PC-9 (cell line): ENCODE data around the gene ANO7. TPM values are rescaled to one million over a fixed set of nuclear protein-coding genes. Genes with fewer than 3 reads are reported as not detected.

Experiments
- BruUV-seq: library from RNA; stranded (reverse); fragments of 400-500 nt; replicated peaks from 2 replicates; lab custom pipeline; 2021; lab: Mats Ljungman, UMichigan
- CTCF ChIA-PET: fragments of 300-600 bp; sonication (Branson Sonifier 250); formaldehyde crosslinking; loops from one replicate; lab custom pipeline; 2022; ENCODE audit warnings: antibody characterized with exemption; lab: Charles Lee
- POLR2A ChIA-PET: fragments of 300-600 bp; sonication (Branson Sonifier 250); formaldehyde crosslinking; loops from one replicate; lab custom pipeline; 2022; ENCODE audit warnings: antibody characterized with exemption; ENCODE audit not compliant: unreplicated experiment; lab: Charles Lee
- DNase-seq, 2 experiments: peaks; one replicate each; pipeline versions ENCODE4 v3.0.0 to v3.0.0-alpha.2; 2015 to 2022; ENCODE audit warnings: mixed read lengths in 1 of 2
- H2AFZ ChIP-seq: fragments of 200-600 bp; sonication (generic); 2 replicates; pipeline ENCODE4 v1.8.1; 2017; ENCODE audit warnings: antibody characterized with exemption
- H3F3A ChIP-seq: fragments of 200-600 bp; sonication (generic); 2 replicates; pipeline ENCODE4 v1.8.1; 2017; ENCODE audit warnings: antibody characterized with exemption, mild to moderate bottlenecking, low read depth; ENCODE audit not compliant: insufficient read depth
- H3K27ac ChIP-seq: fragments of 200-600 bp; sonication (generic); 2 replicates; pipeline ENCODE4 v1.6.1; 2016; ENCODE audit warnings: mixed run types
- H3K27me3 ChIP-seq: fragments of 200-600 bp; sonication (generic); 2 replicates; pipeline ENCODE4 v1.6.1; 2016; ENCODE audit warnings: low read depth, mixed run types; ENCODE audit not compliant: insufficient read depth
- H3K36me3 ChIP-seq: fragments of 200-600 bp; sonication (generic); 2 replicates; pipeline ENCODE4 v1.6.1; 2016; ENCODE audit warnings: low read depth, mixed run types
- H3K4me1 ChIP-seq: fragments of 200-600 bp; sonication (generic); replicated peaks from 2 replicates; pipeline ENCODE4 v1.6.1; 2016; ENCODE audit warnings: mixed run types; ENCODE audit not compliant: insufficient read depth
- H3K4me2 ChIP-seq: fragments of 200-600 bp; sonication (generic); 2 replicates; pipeline ENCODE4 v1.6.1; 2017; ENCODE audit warnings: mixed run types
- H3K4me3 ChIP-seq: fragments of 200-600 bp; sonication (generic); 2 replicates; pipeline ENCODE4 v1.6.1; 2016; ENCODE audit warnings: mixed run types
- H3K79me2 ChIP-seq: fragments of 200-600 bp; sonication (generic); 2 replicates; pipeline ENCODE4 v1.6.1; 2017; ENCODE audit warnings: low read depth, mixed run types
- H3K9me2 ChIP-seq: fragments of 200-600 bp; sonication (generic); 2 replicates; pipeline ENCODE4 v1.8.1; 2017; ENCODE audit warnings: mild to moderate bottlenecking; ENCODE audit not compliant: insufficient read depth
- H3K9me3 ChIP-seq: fragments of 200-600 bp; sonication (generic); 2 replicates; pipeline ENCODE4 v1.8.1; 2016; ENCODE audit warnings: low read depth; ENCODE audit not compliant: insufficient read depth
- H4K20me1 ChIP-seq: fragments of 200-600 bp; sonication (generic); 2 replicates; pipeline ENCODE4 v1.8.1; 2017; ENCODE audit not compliant: insufficient read depth
- EZH2 ChIP-seq: fragments of 200-600 bp; sonication (generic); IDR thresholded peaks from 2 replicates; pipeline ENCODE4 v1.8.0; 2017; ENCODE audit warnings: antibody characterized with exemption, low read depth
- intact Hi-C: fragments of 100-400 bp; cut with micrococcal nuclease; formaldehyde crosslinking; loops from one replicate; pipeline ENCODE4 v1.10.0; 2022; ENCODE audit not compliant: unreplicated experiment
- total RNA-seq: library from RNA; stranded (reverse); gene quantifications from 2 replicates; pipeline ENCODE4 v1.2.3, GENCODE V29; 2021
- TF ChIP-seq, protein P1 (sequence below): fragments of 200-600 bp; sonication (generic); conservative IDR thresholded peaks from 2 replicates; pipeline ENCODE4 v1.6.1; 2017; ENCODE audit warnings: mixed run types, antibody characterized with exemption, mild to moderate bottlenecking, moderate library complexity

ANO7 gene
- total RNA-seq, 1 experiment from 2014 or later, result 6.5 TPM

DNA sequence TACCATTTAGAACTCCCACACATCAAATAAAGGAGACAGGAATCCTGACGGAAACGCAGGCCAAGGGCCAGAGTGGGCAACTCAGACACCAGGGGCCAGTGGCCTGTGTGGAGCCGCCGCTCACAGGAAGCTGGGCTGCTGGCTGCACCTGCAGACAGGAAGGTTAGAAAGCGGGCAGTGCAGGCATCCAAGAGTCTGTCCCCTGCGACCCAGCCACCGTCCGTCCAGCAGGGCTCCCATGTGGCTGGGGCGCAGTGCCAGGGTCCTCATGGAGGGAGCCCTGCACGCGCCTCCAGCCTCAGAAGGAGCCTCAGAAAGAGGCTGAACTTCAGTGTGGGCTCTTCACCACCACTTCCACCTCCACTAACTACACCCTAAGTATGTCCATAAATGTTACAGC is 2.5 kb upstream of the ANO7 start:
- no peak overlapping the region for H2AFZ ChIP-seq
- no peak overlapping the region for H3K4me2 ChIP-seq
- BruUV-seq, result no TSS peak
- no peaks in the 10 kb centered on the region for H3K9me3 ChIP-seq
- H3K27ac ChIP-seq, result no peak overlapping the region
- no peaks in the 10 kb centered on the region for H4K20me1 ChIP-seq
- intact Hi-C loops, result no loop called here
- no peak for TF ChIP-seq EZH2
- TF ChIP-seq, protein P1, sequence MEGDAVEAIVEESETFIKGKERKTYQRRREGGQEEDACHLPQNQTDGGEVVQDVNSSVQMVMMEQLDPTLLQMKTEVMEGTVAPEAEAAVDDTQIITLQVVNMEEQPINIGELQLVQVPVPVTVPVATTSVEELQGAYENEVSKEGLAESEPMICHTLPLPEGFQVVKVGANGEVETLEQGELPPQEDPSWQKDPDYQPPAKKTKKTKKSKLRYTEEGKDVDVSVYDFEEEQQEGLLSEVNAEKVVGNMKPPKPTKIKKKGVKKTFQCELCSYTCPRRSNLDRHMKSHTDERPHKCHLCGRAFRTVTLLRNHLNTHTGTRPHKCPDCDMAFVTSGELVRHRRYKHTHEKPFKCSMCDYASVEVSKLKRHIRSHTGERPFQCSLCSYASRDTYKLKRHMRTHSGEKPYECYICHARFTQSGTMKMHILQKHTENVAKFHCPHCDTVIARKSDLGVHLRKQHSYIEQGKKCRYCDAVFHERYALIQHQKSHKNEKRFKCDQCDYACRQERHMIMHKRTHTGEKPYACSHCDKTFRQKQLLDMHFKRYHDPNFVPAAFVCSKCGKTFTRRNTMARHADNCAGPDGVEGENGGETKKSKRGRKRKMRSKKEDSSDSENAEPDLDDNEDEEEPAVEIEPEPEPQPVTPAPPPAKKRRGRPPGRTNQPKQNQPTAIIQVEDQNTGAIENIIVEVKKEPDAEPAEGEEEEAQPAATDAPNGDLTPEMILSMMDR, result no peak
- POLR2A ChIA-PET, result no interaction called here
- H3K4me3 ChIP-seq, result no peak overlapping the region
- CTCF ChIA-PET, result no interaction called here
- H3K27me3 ChIP-seq, result peaks cover 30% of the 10 kb centered on the region
- peaks cover 4% of the 10 kb centered on the region; the same call in 1 of the 2 replicates for H3F3A ChIP-seq
- H3K79me2 ChIP-seq, result no peaks in the 10 kb centered on the region
- 0 out of 2 replicates have a peak, but pooled peaks cover 3% of the 10 kb centered on the region for H3K36me3 ChIP-seq
- H3K9me2 ChIP-seq, result no peaks in the 10 kb centered on the region
- DNase-seq, result no peak
- H3K4me1 ChIP-seq, result no peaks in the 10 kb centered on the region

DNA sequence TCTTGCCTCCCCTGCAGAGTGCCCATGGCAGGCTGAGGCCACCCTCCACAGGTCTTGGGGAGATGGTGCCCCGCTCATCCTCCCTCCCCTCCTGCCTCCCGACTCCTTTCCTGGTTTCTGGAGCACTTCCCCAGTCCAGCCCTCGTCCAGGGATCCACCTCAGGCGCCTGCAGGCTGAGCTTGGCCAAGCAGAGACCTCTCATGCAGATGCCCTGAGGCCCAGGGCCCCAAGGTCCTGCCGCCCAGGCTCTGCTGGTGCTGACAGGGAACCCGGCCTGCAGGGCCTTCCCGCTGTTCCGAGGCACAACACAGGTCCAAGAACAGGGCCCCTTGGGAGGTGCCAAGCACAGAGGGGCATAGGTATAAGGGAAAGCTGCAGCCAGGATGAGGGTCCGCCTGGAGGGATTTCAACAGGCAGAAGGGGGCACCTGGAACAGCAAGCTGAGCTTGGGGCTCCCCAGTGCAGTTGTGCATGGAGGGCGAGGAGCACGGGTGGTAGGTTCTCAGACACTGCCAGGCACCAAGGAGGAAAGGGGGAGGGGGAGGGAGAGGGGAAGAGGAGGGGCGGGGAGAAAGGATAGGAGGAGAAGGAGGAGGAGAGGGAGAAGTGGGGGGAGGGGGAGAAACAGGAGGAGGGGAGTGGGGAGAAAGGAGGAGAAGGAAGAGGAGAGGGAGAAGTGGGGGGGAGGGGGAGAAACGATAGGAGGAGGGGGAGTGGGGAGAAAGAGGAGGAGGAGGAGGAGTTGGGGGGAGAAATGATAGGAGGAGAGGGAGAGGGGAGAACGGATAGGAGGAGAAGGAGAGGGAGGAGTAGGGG is 1.2 kb upstream of the ANO7 start:
- intact Hi-C loops, result no loop called here
- no peaks in the 10 kb centered on the region for H3K9me2 ChIP-seq
- no peak overlapping the region for H2AFZ ChIP-seq
- no peaks in the 10 kb centered on the region for H3K9me3 ChIP-seq
- peak in 1 of 2 experiments; percentile 33 for DNase-seq
- no peaks in the 10 kb centered on the region for H3K4me1 ChIP-seq
- no peaks in the 10 kb centered on the region for H3K79me2 ChIP-seq
- CTCF ChIA-PET, result no interaction called here
- no peaks in the 10 kb centered on the region for H4K20me1 ChIP-seq
- POLR2A ChIA-PET, result no interaction called here
- H3F3A ChIP-seq, result peaks cover 4% of the 10 kb centered on the region; the same call in 1 of the 2 replicates
- H3K27ac ChIP-seq, result no peak overlapping the region
- no peak for TF ChIP-seq EZH2
- TF ChIP-seq, protein P1, result no peak
- peaks cover 37% of the 10 kb centered on the region for H3K27me3 ChIP-seq
- BruUV-seq, result no TSS peak
- H3K4me3 ChIP-seq, result no peak overlapping the region
- 0 out of 2 replicates have a peak, but pooled peaks cover 3% of the 10 kb centered on the region for H3K36me3 ChIP-seq
- no peak overlapping the region for H3K4me2 ChIP-seq

DNA sequence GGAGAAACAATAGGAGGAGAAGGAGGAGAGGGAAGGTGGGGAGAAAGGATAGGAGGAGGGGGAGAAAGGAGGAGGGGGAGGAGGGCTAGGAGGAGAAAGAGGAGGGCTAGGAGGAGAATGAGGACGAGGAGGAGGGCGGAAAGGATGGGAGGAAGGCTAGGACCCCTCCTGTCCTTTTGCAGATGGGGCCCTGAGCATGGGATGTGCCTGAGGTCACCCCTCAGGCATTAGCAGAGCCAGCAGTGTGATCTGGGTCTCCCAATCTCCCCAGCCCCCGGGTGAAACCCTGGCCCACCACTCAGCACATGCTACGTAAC is 601 bp upstream of the ANO7 start:
- Histone ChIP-seq H4K20me1 (no peaks in the 10 kb centered on the region), H3K27ac (no peak overlapping the region), H3K9me2 (no peaks in the 10 kb centered on the region), H3K27me3 (peaks cover 40% of the 10 kb centered on the region), H3F3A (peaks cover 4% of the 10 kb centered on the region; the same call in 1 of the 2 replicates), H2AFZ (no peak overlapping the region), H3K4me1 (no peaks in the 10 kb centered on the region), H3K4me3 (no peak overlapping the region), H3K4me2 (no peak overlapping the region), H3K79me2 (no peaks in the 10 kb centered on the region), H3K36me3 (0 out of 2 replicates have a peak, but pooled peaks cover 2% of the 10 kb centered on the region), H3K9me3 (no peaks in the 10 kb centered on the region)
- no peak for TF ChIP-seq EZH2
- TF ChIP-seq, protein P1, result no peak
- POLR2A ChIA-PET, result no interaction called here
- intact Hi-C loops, result no loop called here
- DNase-seq, result no peak
- CTCF ChIA-PET, result no interaction called here
- no TSS peak for BruUV-seq
